SU-DHL-6 (cell line): ENCODE measurements around the gene ELFN2.

ENCODE experiments used
- H2AFZ ChIP-seq: fragments of 200-600 bp; sonication (generic); 2 replicates; pipeline ENCODE4 v1.6.1; 2014; ENCODE audit warnings: low read depth, mild to moderate bottlenecking, moderate library complexity, mixed read lengths, antibody characterized with exemption, low read length; ENCODE audit not compliant: severe bottlenecking
- H3F3A ChIP-seq: fragments of 200-600 bp; shearing (Covaris generic); 2 replicates; pipeline ENCODE4 v1.6.0; 2016; ENCODE audit warnings: antibody characterized with exemption, mild to moderate bottlenecking; ENCODE audit not compliant: insufficient read depth
- H3K27ac ChIP-seq: fragments of 200-600 bp; sonication (generic); 2 replicates; pipeline ENCODE4 v1.5.1; 2016; ENCODE audit warnings: low read depth, mild to moderate bottlenecking, low read length, moderate library complexity, mixed read lengths
- H3K27me3 ChIP-seq: fragments of 200-600 bp; sonication (generic), shearing (Covaris generic); 2 replicates; pipeline ENCODE4 v1.6.0; 2014; ENCODE audit warnings: mild to moderate bottlenecking, low read length
- H3K36me3 ChIP-seq: fragments of 200-600 bp; sonication (generic); 2 replicates; pipeline ENCODE4 v1.6.1; 2014; ENCODE audit warnings: mild to moderate bottlenecking, low read length, mixed read lengths
- H3K4me2 ChIP-seq: fragments of 300-600, 200-600 bp; shearing (Covaris generic), sonication (generic); 2 replicates; pipeline ENCODE4 v1.6.0; 2014; ENCODE audit warnings: low read length, low read depth, mild to moderate bottlenecking; ENCODE audit not compliant: poor library complexity, severe bottlenecking
- H3K4me3 ChIP-seq: fragments of 200-600 bp; sonication (generic); 2 replicates; pipeline ENCODE4 v1.5.1; 2014; ENCODE audit warnings: antibody characterized with exemption, low read length, mild to moderate bottlenecking, mixed read lengths; ENCODE audit not compliant: insufficient read depth, poor library complexity, severe bottlenecking
- H3K79me2 ChIP-seq: fragments of 200-600 bp; sonication (generic); 2 replicates; pipeline ENCODE4 v1.6.1; 2014; ENCODE audit warnings: mild to moderate bottlenecking, low read length, moderate library complexity; ENCODE audit not compliant: insufficient read depth
- H3K9ac ChIP-seq: fragments of 200-600 bp; sonication (generic); 2 replicates; pipeline ENCODE4 v1.7.0; 2014; ENCODE audit warnings: mild to moderate bottlenecking, low read length
- H3K9me2 ChIP-seq: fragments of 200-600 bp; sonication (generic); replicated peaks from 2 replicates; pipeline ENCODE4 v1.6.1; 2014; ENCODE audit warnings: low read length; ENCODE audit not compliant: insufficient read depth
- H3K9me3 ChIP-seq: fragments of 200-600 bp; sonication (generic); 2 replicates; pipeline ENCODE4 v1.6.1; 2014; ENCODE audit warnings: low read length, mixed read lengths; ENCODE audit not compliant: insufficient read depth
- H4K20me1 ChIP-seq: fragments of 200-600 bp; sonication (generic); 2 replicates; pipeline ENCODE4 v1.6.1; 2014; ENCODE audit warnings: low read depth, mild to moderate bottlenecking, antibody characterized with exemption, low read length, moderate library complexity, mixed read lengths
- CTCF ChIP-seq: fragments of 200-600 bp; sonication (generic); IDR thresholded peaks from one replicate; pipeline ENCODE4 v1.5.1; 2017; ENCODE audit warnings: antibody characterized with exemption, mild to moderate bottlenecking, low read length, moderate library complexity; ENCODE audit not compliant: insufficient read depth, poor library complexity, severe bottlenecking
- EZH2phosphoT487 ChIP-seq: fragments of 200-600 bp; sonication (generic), shearing (Covaris generic); conservative IDR thresholded peaks from 2 replicates; pipeline ENCODE4 v1.6.1; 2018; ENCODE audit warnings: mild to moderate bottlenecking, antibody characterized with exemption, low read length, moderate library complexity, mixed read lengths

ELFN2 gene

GRCh38 chr22:37419370-37419968 is 7.8 kb downstream of the ELFN2 start:
- no peak for TF ChIP-seq CTCF
- no peak for TF ChIP-seq EZH2phosphoT487
- Histone ChIP-seq H3K27me3 (no peaks in the 10 kb centered on the region), H3K9me3 (no peaks in the 10 kb centered on the region), H3K4me3 (no peak overlapping the region), H3K9me2 (no peaks in the 10 kb centered on the region), H4K20me1 (no peaks in the 10 kb centered on the region), H3K9ac (no peak overlapping the region), H3F3A (no peaks in the 10 kb centered on the region), H3K79me2 (no peaks in the 10 kb centered on the region), H3K4me2 (no peak overlapping the region), H2AFZ (no peak overlapping the region), H3K27ac (no peak overlapping the region), H3K36me3 (no peaks in the 10 kb centered on the region)

GRCh38 chr22:37418627-37419369 is 8.5 kb downstream of the ELFN2 start:
- TF ChIP-seq EZH2phosphoT487 (no peak), CTCF (no peak)
- Histone ChIP-seq H3K9me3 (no peaks in the 10 kb centered on the region), H3K9ac (no peak overlapping the region), H3K4me3 (no peak overlapping the region), H3K9me2 (no peaks in the 10 kb centered on the region), H3K27ac (no peak overlapping the region), H2AFZ (no peak overlapping the region), H3K36me3 (no peaks in the 10 kb centered on the region), H3K4me2 (no peak overlapping the region), H4K20me1 (no peaks in the 10 kb centered on the region), H3K27me3 (no peaks in the 10 kb centered on the region), H3K79me2 (no peaks in the 10 kb centered on the region), H3F3A (no peaks in the 10 kb centered on the region)

- H3K27me3 ChIP-seq = no peaks in the 10 kb centered on the region
- TF ChIP-seq EZH2phosphoT487 = no peak
- H3K4me2 ChIP-seq = no peak overlapping the region
- H3K9me2 ChIP-seq = no peaks in the 10 kb centered on the region
- H3K79me2 ChIP-seq = no peaks in the 10 kb centered on the region
- no peaks in the 10 kb centered on the region for H3K9me3 ChIP-seq
- H3K27ac ChIP-seq = no peak overlapping the region
- H4K20me1 ChIP-seq = no peaks in the 10 kb centered on the region
- H3F3A ChIP-seq = no peaks in the 10 kb centered on the region
- no peaks in the 10 kb centered on the region for H3K36me3 ChIP-seq
- H2AFZ ChIP-seq = no peak overlapping the region
- H3K9ac ChIP-seq = no peak overlapping the region
- H3K4me3 ChIP-seq = no peak overlapping the region
These were observed 9.5 kb downstream of the ELFN2 start for GRCh38 chr22:37417677-37418348.

- H3K9me2 ChIP-seq = no peaks in the 10 kb centered on the region
- H3K79me2 ChIP-seq = no peaks in the 10 kb centered on the region
- no peak overlapping the region for H3K4me3 ChIP-seq
- no peak overlapping the region for H3K9ac ChIP-seq
- no peak overlapping the region for H2AFZ ChIP-seq
- no peaks in the 10 kb centered on the region for H3K9me3 ChIP-seq
- H4K20me1 ChIP-seq = no peaks in the 10 kb centered on the region
- no peak for TF ChIP-seq CTCF
- no peak for TF ChIP-seq EZH2phosphoT487
- H3F3A ChIP-seq = no peaks in the 10 kb centered on the region
- H3K27me3 ChIP-seq = no peaks in the 10 kb centered on the region
- no peaks in the 10 kb centered on the region for H3K36me3 ChIP-seq
- no peak overlapping the region for H3K27ac ChIP-seq
- H3K4me2 ChIP-seq = no peak overlapping the region
These were observed 10.0 kb downstream of the ELFN2 start for GRCh38 chr22:37417264-37417663.
